H9 (cell line): ENCODE data around the gene SLC1A4. TPM values are rescaled to one million over a fixed set of nuclear protein-coding genes. Genes with fewer than 3 reads are reported as not detected.

Experiments
- DNase-seq: peaks from one replicate; pipeline ENCODE4 v3.0.0-alpha.2; 2017
- H2AFZ ChIP-seq: one replicate; pipeline ENCODE4 v1.6.1; 2013; ENCODE audit warnings: mild to moderate bottlenecking, low read length, control low read depth, moderate library complexity
- H2AK5ac ChIP-seq: 2 replicates; pipeline ENCODE4 v1.6.1; 2013; ENCODE audit warnings: low read length, control low read depth, mixed read lengths; ENCODE audit not compliant: insufficient read length
- H2BK120ac ChIP-seq: one replicate; pipeline ENCODE4 v1.6.1; 2013; ENCODE audit warnings: low read depth, mild to moderate bottlenecking, low read length, control low read depth, inconsistent platforms; ENCODE audit not compliant: poor library complexity, severe bottlenecking
- H2BK12ac ChIP-seq: 2 replicates; pipeline ENCODE4 v1.6.1; 2013; ENCODE audit warnings: low read length, control low read depth, mixed read lengths, low read depth; ENCODE audit not compliant: insufficient read length
- H2BK15ac ChIP-seq: 2 replicates; pipeline ENCODE4 v1.6.1; 2013; ENCODE audit warnings: low read depth, low read length, control low read depth
- H2BK20ac ChIP-seq: one replicate; pipeline ENCODE4 v1.6.1; 2013; ENCODE audit warnings: low read depth, mild to moderate bottlenecking, low read length, control low read depth, inconsistent platforms; ENCODE audit not compliant: poor library complexity, severe bottlenecking
- H2BK5ac ChIP-seq: 2 replicates; pipeline ENCODE4 v1.6.1; 2013; ENCODE audit warnings: low read length, control low read depth, mixed read lengths; ENCODE audit not compliant: insufficient read length
- H3K14ac ChIP-seq: 2 replicates; pipeline ENCODE4 v1.6.1; 2013; ENCODE audit warnings: low read length, control low read depth; ENCODE audit not compliant: insufficient read depth
- H3K18ac ChIP-seq: 2 replicates; pipeline ENCODE4 v1.6.1; 2013; ENCODE audit warnings: low read depth, mild to moderate bottlenecking, mixed read lengths, low read length, control low read depth; ENCODE audit not compliant: insufficient read length
- H3K23ac ChIP-seq: 2 replicates; pipeline ENCODE4 v1.6.1; 2013; ENCODE audit warnings: low read length, control low read depth, mixed read lengths, low read depth; ENCODE audit not compliant: insufficient read length
- H3K23me2 ChIP-seq: 2 replicates; pipeline ENCODE4 v1.6.1; 2013; ENCODE audit warnings: low read depth, mild to moderate bottlenecking, mixed read lengths, low read length, control low read depth; ENCODE audit not compliant: insufficient read length, poor library complexity, severe bottlenecking
- H3K27ac ChIP-seq: 2 replicates; pipeline ENCODE4 v1.5.1; 2013; ENCODE audit warnings: low read length, control low read depth, mixed read lengths, low read depth; ENCODE audit not compliant: insufficient read length
- H3K27me3 ChIP-seq: 2 replicates; pipeline ENCODE4 v1.6.1; 2013; ENCODE audit warnings: low read length, control low read depth, inconsistent platforms; ENCODE audit not compliant: insufficient read depth
- H3K4ac ChIP-seq: 2 replicates; pipeline ENCODE4 v1.6.1; 2013; ENCODE audit warnings: low read depth, mild to moderate bottlenecking, control low read depth, inconsistent platforms, low read length, moderate library complexity
- H3K4me1 ChIP-seq: 2 replicates; pipeline ENCODE4 v1.6.1; 2013; ENCODE audit warnings: low read length, control low read depth, inconsistent platforms; ENCODE audit not compliant: insufficient read depth
- H3K4me2 ChIP-seq: 2 replicates; pipeline ENCODE4 v1.6.1; 2013; ENCODE audit warnings: low read length, control low read depth, mixed read lengths; ENCODE audit not compliant: insufficient read length, insufficient read depth
- H3K56ac ChIP-seq: 2 replicates; pipeline ENCODE4 v1.6.1; 2013; ENCODE audit warnings: low read depth, mild to moderate bottlenecking, mixed read lengths, low read length, control low read depth; ENCODE audit not compliant: insufficient read length
- H3K79me1 ChIP-seq: 2 replicates; pipeline ENCODE4 v1.6.1; 2013; ENCODE audit warnings: low read depth, mild to moderate bottlenecking, moderate library complexity, low read length, control low read depth, inconsistent platforms; ENCODE audit not compliant: insufficient read depth, poor library complexity, severe bottlenecking
- H3K79me2 ChIP-seq: 2 replicates; pipeline ENCODE4 v1.6.1; 2013; ENCODE audit warnings: low read length, control low read depth, inconsistent platforms; ENCODE audit not compliant: insufficient read depth
- H3K9ac ChIP-seq: 2 replicates; pipeline ENCODE4 v1.6.1; 2013; ENCODE audit warnings: low read length, control low read depth, mixed read lengths; ENCODE audit not compliant: insufficient read length; ENCODE audit errors: extremely low read depth
- H3K9me3 ChIP-seq: one replicate; pipeline ENCODE4 v1.6.1; 2013; ENCODE audit warnings: low read depth, low read length, inconsistent platforms; ENCODE audit not compliant: control insufficient read depth
- H3T11ph ChIP-seq: one replicate; pipeline ENCODE4 v1.6.1; 2013; ENCODE audit warnings: mild to moderate bottlenecking, low read length, control low read depth, inconsistent platforms
- H4K20me1 ChIP-seq: one replicate; pipeline ENCODE4 v1.6.1; 2013; ENCODE audit not compliant: control insufficient read depth, insufficient read length, insufficient read depth
- H4K5ac ChIP-seq: 2 replicates; pipeline ENCODE4 v1.6.1; 2013; ENCODE audit warnings: low read depth, mild to moderate bottlenecking, mixed read lengths, low read length, control low read depth; ENCODE audit not compliant: insufficient read length
- H4K8ac ChIP-seq: replicated peaks from 2 replicates; pipeline ENCODE4 v1.6.1; 2013; ENCODE audit warnings: low read length, control low read depth, mixed read lengths, low read depth; ENCODE audit not compliant: insufficient read length
- H4K91ac ChIP-seq: 2 replicates; pipeline ENCODE4 v1.6.1; 2013; ENCODE audit warnings: low read depth, mild to moderate bottlenecking, moderate library complexity, mixed read lengths, low read length, control low read depth; ENCODE audit not compliant: insufficient read length
- H3K27ac Mint-ChIP-seq, 3 experiments: 2 replicates in 2 of 3; 3 replicates in 1 of 3; pipeline ENCODE4 v1.8.0; 2020 to 2021; ENCODE audit warnings: mixed read lengths in 3 of 3, mild to moderate bottlenecking in 1 of 3, moderate library complexity in 1 of 3
- H3K27me3 Mint-ChIP-seq: 2 replicates; pipeline ENCODE4 v1.8.0; 2021; ENCODE audit warnings: low read depth, mild to moderate bottlenecking, moderate library complexity, mixed read lengths
- H3K36me3 Mint-ChIP-seq, 3 experiments: 2 replicates in 2 of 3; 3 replicates in 1 of 3; pipeline ENCODE4 v1.8.0; 2020 to 2021; ENCODE audit warnings: low read depth in 3 of 3, mixed read lengths in 3 of 3; ENCODE audit not compliant: insufficient read depth in 1 of 3
- H3K4me1 Mint-ChIP-seq, 2 experiments: 2 replicates each; pipeline ENCODE4 v1.8.0; 2020; ENCODE audit warnings: mixed read lengths in 2 of 2
- H3K4me3 Mint-ChIP-seq, 2 experiments: 2 replicates in 1 of 2; 3 replicates in 1 of 2; pipeline ENCODE4 v1.8.0; 2020 to 2021; ENCODE audit warnings: mild to moderate bottlenecking in 2 of 2, mixed read lengths in 2 of 2, moderate library complexity in 1 of 2
- H3K9me3 Mint-ChIP-seq, 2 experiments: 2 replicates in 1 of 2; 3 replicates in 1 of 2; pipeline ENCODE4 v1.8.0; 2020; ENCODE audit warnings: mild to moderate bottlenecking in 2 of 2, mixed read lengths in 2 of 2, moderate library complexity in 1 of 2
- CTCF ChIP-seq: fragments of 200-600 bp; sonication (generic); conservative IDR thresholded peaks from 3 replicates; pipeline ENCODE4 v1.8.0; 2021; ENCODE audit warnings: antibody characterized with exemption, mild to moderate bottlenecking
- WGBS: extraction: QIAGEN DNeasy Blood & Tissue Kit; methylation state at CpG from one replicate; pipeline ENCODE4 v1.1.7; 2013; ENCODE audit warnings: missing lambda C conversion rate, low lambda C conversion rate, mixed read lengths; ENCODE audit not compliant: insufficient read length; ENCODE audit errors: extremely low coverage; 5-methylcytosine and 5-hydroxymethylcytosine counted together
- total RNA-seq: library from RNA; stranded (reverse); gene quantifications from 2 replicates; pipeline ENCODE4 v1.2.1, GENCODE V29; 2021

Gene SLC1A4
- total RNA-seq, 1 experiment from 2014 or later = 1.9 TPM

GRCh38 chr2:65027616-65028244, 38.5 kb downstream of the SLC1A4 start:
- no CpG with 5 or more reads among the region's 8 CpGs for WGBS
- Histone ChIP-seq H4K5ac (no peak overlapping the region), H3T11ph (no peak overlapping the region), H3K4me1 (peaks cover 8% of the 10 kb centered on the region), H2AK5ac (no peak overlapping the region), H4K91ac (no peak overlapping the region), H3K9ac (no peak overlapping the region), H2BK15ac (no peak overlapping the region), H3K23me2 (no peaks in the 10 kb centered on the region), H2BK12ac (no peak overlapping the region), H3K56ac (no peak overlapping the region), H2BK5ac (no peak overlapping the region), H3K27ac (no peak overlapping the region), H3K79me1 (no peaks in the 10 kb centered on the region), H3K18ac (no peak overlapping the region), H3K4ac (no peak overlapping the region), H3K14ac (no peak overlapping the region), H3K9me3 (no peaks in the 10 kb centered on the region), H2BK20ac (no peak overlapping the region), H2AFZ (no peak overlapping the region), H4K8ac (no peak overlapping the region), H3K23ac (no peak overlapping the region), H4K20me1 (no peaks in the 10 kb centered on the region), H3K4me2 (no peak overlapping the region), H2BK120ac (no peak overlapping the region), H3K79me2 (no peaks in the 10 kb centered on the region), H3K27me3 (no peaks in the 10 kb centered on the region)
- no peak for TF ChIP-seq CTCF
- Mint-ChIP-seq H3K4me3 (no peak overlapping the region), H3K4me1 (peaks cover 26 to 27% of the 10 kb centered on the region in 2 experiments), H3K36me3 (no peaks in the 10 kb centered on the region; a peak in 1 of 7 replicates), H3K27me3 (peaks cover 2% of the 10 kb centered on the region; the same call in 1 of the 2 replicates), H3K27ac (no peak overlapping the region), H3K9me3 (no peaks in the 10 kb centered on the region)
- no peak for DNase-seq
